Mesothelial cell of epicardium (in vitro differentiated cells): ENCODE results near the gene HILPDA. TPM values are rescaled to one million over a fixed set of nuclear protein-coding genes. Genes with fewer than 3 reads are reported as not detected.
"Not testable (repeated sequence)": the region's sequence is repeated elsewhere in the genome, so short reads cannot be mapped to it uniquely, and the experiment has no call there.

Experiments
- DNase-seq, 2 experiments: peaks; one replicate each; pipeline ENCODE4 v3.0.0; 2021; ENCODE audit warnings: low spot score in 2 of 2; ENCODE audit not compliant: unreplicated experiment in 2 of 2
- H3K27ac Mint-ChIP-seq: 2 replicates; pipeline ENCODE4 v1.8.0; 2021; ENCODE audit warnings: mixed read lengths
- H3K27me3 Mint-ChIP-seq: 2 replicates; pipeline ENCODE4 v1.8.0; 2021; ENCODE audit warnings: low read depth, mixed read lengths
- H3K36me3 Mint-ChIP-seq: 2 replicates; pipeline ENCODE4 v1.8.0; 2021; ENCODE audit warnings: mixed read lengths
- H3K4me1 Mint-ChIP-seq: 2 replicates; pipeline ENCODE4 v1.8.0; 2021; ENCODE audit warnings: mixed read lengths
- H3K4me3 Mint-ChIP-seq: 2 replicates; pipeline ENCODE4 v1.8.0; 2021; ENCODE audit warnings: mild to moderate bottlenecking, moderate library complexity, mixed read lengths
- H3K9me3 Mint-ChIP-seq: 2 replicates; pipeline ENCODE4 v1.8.0; 2021; ENCODE audit warnings: mixed read lengths
- total RNA-seq: library from RNA; stranded (reverse); gene quantifications from 3 replicates; pipeline ENCODE4 v1.2.1, GENCODE V29; 2021
- TF ChIP-seq, protein P1 (sequence below): fragments of 200-600 bp; sonication (generic); IDR thresholded peaks from one replicate; pipeline ENCODE4 v1.5.0; 2021; ENCODE audit warnings: antibody characterized with exemption; ENCODE audit not compliant: unreplicated experiment

The HILPDA gene
- total RNA-seq, 1 donor from 2014 or later: 25.6 TPM

DNA sequence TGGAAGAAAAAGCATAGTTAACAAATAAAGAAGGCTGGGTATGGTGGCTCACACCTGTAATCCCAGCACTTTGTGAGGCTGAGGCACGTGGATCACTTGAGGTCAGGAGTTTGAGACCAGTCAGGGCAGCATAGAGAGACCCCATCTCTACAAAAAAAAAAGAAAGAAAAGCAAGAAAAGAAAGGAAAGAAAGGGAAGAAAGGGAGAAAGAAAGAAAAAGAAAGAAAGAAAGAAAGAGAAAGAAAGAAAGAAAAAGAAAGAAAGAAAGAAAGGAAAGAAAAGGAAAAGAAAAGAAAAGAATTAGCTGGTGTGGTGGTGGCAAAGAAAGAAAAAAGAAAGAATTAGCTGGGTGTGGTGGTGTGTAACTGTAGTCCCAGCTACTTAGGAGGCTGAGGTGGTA lies 3.1 kb upstream of the HILPDA start:
- Mint-ChIP-seq H3K4me1 (peaks cover 32% of the 10 kb centered on the region), H3K27ac (no peak overlapping the region), H3K36me3 (no peaks in the 10 kb centered on the region), H3K4me3 (no peak overlapping the region), H3K27me3 (no peaks in the 10 kb centered on the region), H3K9me3 (no peaks in the 10 kb centered on the region)
- TF ChIP-seq, protein P1, sequence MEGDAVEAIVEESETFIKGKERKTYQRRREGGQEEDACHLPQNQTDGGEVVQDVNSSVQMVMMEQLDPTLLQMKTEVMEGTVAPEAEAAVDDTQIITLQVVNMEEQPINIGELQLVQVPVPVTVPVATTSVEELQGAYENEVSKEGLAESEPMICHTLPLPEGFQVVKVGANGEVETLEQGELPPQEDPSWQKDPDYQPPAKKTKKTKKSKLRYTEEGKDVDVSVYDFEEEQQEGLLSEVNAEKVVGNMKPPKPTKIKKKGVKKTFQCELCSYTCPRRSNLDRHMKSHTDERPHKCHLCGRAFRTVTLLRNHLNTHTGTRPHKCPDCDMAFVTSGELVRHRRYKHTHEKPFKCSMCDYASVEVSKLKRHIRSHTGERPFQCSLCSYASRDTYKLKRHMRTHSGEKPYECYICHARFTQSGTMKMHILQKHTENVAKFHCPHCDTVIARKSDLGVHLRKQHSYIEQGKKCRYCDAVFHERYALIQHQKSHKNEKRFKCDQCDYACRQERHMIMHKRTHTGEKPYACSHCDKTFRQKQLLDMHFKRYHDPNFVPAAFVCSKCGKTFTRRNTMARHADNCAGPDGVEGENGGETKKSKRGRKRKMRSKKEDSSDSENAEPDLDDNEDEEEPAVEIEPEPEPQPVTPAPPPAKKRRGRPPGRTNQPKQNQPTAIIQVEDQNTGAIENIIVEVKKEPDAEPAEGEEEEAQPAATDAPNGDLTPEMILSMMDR: no peak
- no peak for DNase-seq

DNA sequence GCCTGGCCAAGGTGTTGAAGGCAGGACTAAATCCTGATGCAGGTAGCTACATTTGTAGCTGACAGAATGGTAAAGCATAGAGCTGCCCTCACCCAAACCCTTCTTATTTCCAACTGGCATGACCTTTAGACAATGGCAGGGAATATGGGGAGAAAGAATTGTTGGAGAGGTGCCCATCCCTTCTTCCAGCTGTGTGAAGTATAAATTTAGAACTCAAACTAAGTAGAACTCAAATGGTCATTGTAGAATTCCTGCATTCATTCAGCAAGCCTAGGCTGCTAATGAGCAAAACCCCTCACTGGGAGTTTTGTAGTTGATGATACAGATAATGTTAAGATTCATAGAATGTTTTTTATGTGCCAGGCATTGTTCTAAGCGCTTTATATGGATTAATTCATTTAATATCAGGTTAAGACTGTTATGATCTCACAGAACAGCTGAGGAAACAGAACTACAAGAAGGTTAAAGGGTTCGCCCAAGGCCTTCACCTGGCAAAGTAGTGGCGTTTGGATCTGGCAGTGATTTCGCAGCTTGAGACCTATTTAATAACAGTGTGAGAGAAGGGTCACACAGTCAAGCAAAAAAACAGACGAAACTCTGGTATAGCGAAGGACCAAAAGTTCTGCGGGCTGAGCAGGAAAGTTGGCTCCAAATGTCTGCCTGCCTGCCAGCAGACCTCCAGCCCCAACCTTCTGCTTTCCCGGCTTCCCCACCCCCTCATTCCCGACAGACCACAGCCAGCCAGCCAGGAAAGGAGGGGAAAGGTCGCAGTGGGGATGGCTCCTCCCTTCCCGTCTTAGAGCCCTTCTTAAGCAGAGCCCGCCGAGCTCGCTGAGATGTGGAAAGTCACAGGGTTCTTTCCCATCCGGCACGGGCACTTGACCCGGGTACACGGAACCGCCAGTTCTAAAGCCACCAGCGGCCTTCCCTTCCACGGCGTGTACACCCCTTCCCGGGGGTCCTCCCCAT lies 1.6 kb upstream of the HILPDA start:
- no peaks in the 10 kb centered on the region for H3K9me3 Mint-ChIP-seq
- H3K27me3 Mint-ChIP-seq: no peaks in the 10 kb centered on the region
- H3K36me3 Mint-ChIP-seq: peaks cover 6% of the 10 kb centered on the region
- DNase-seq: peak; percentile 43 to 64
- TF ChIP-seq, protein P1: no peak
- peaks cover 44% of the 10 kb centered on the region for H3K4me1 Mint-ChIP-seq
- peak overlapping the region; percentile 96 for H3K4me3 Mint-ChIP-seq
- H3K27ac Mint-ChIP-seq: peak overlapping the region; percentile 98

DNA sequence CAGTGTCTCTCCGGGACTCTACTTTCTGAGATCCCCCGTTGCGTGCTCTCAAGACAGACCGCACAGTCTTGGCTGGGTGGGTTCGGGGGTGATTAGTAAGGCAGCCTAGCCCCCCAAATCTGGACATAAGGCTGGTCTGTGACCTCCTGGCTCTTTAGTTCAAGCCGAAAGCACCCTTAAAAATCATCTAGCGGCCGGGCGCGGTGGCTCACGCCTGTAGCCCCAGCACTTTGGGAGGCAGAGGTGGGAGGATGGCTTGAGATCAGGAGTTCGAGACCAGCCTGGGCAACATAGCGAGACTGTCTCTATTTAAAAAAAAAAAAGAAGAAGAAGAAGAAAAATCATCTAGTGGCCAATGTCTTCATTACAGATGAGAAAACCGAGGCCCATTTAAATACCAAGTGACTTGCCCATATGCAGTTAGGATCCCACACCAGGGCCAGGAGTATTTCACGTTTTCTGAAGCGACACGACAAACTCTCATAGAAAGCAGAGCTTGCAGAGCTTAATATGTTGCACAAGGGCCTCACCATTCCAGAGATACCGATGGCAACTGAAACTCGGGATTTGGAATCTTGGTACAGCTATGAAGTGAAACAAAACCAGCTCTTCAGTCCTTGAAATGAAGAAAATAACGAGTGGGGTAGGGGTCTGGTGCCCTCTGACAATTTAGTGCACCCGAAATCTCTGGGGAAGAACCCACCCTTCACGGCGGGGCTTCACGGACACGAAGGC lies 703 bp upstream of the HILPDA start:
- H3K36me3 Mint-ChIP-seq: peaks cover 6% of the 10 kb centered on the region
- no peaks in the 10 kb centered on the region for H3K27me3 Mint-ChIP-seq
- no peaks in the 10 kb centered on the region for H3K9me3 Mint-ChIP-seq
- H3K4me3 Mint-ChIP-seq: peak overlapping the region; percentile 96
- peaks cover 51% of the 10 kb centered on the region for H3K4me1 Mint-ChIP-seq
- no peak for DNase-seq
- TF ChIP-seq, protein P1: no peak
- H3K27ac Mint-ChIP-seq: peak overlapping the region; percentile 98

DNA sequence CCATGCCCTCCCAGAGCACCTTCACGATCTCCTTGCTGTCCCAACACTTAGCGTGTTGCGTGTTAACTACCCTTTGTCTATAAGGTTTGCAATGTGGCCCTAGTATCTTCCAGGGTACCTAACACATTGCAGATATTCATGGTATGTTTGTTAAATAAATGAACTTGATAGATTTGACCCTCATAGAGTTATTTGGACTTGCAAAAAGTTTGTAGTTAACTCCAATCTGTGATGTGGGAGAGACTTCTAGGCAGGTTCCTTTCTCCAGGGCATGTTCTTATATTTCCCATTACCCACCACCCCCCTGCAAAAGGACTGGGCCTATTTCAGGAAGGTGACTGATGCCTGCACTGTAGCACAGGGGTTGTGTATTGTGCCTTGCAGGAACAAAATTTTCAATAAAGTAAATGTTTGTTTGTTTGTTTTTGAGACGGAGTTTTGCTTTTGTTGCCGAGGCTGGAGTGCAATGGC lies 612 bp downstream of the HILPDA start:
- no peaks in the 10 kb centered on the region for H3K9me3 Mint-ChIP-seq
- no peaks in the 10 kb centered on the region for H3K27me3 Mint-ChIP-seq
- peaks cover 51% of the 10 kb centered on the region for H3K4me1 Mint-ChIP-seq
- TF ChIP-seq, protein P1: no peak
- H3K4me3 Mint-ChIP-seq: peak overlapping the region; percentile 96
- H3K27ac Mint-ChIP-seq: peak overlapping the region; percentile 92
- no peak for DNase-seq
- peaks cover 6% of the 10 kb centered on the region for H3K36me3 Mint-ChIP-seq

DNA sequence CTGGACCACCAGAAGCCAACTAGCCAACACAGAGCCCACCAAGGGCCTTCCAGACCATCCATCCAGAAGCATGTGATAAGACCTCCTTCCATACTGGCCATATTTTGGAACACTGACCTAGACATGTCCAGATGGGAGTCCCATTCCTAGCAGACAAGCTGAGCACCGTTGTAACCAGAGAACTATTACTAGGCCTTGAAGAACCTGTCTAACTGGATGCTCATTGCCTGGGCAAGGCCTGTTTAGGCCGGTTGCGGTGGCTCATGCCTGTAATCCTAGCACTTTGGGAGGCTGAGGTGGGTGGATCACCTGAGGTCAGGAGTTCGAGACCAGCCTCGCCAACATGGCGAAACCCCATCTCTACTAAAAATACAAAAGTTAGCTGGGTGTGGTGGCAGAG lies 1.7 kb downstream of the HILPDA start:
- DNase-seq, H3K27me3 Mint-ChIP-seq, H3K36me3 Mint-ChIP-seq, H3K9me3 Mint-ChIP-seq: not testable (repeated sequence)
- H3K27ac Mint-ChIP-seq: peak overlapping the region; percentile 21
- peak overlapping the region; percentile 96 for H3K4me3 Mint-ChIP-seq
- H3K4me1 Mint-ChIP-seq: peaks cover 51% of the 10 kb centered on the region

DNA sequence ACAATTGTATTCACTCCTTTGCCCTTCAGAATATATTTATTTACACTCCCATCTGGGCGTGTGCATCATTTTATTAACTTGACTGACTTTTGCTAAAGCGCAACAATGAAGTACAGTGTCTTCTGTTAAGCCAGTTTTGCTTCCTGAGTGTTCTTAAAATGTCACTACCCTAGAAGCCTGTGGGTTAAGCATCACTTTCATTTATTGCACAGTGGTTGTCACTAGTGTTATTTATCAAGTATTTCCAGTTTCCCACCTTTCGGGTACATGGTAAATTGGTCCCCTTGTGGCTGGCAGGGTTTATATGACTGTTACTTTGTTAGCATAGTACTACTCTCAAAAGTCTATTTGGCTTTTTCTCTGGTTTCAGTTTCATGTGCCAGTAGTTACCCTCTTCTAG lies 3.3 kb downstream of the HILPDA start:
- no peak overlapping the region for H3K27ac Mint-ChIP-seq
- no peaks in the 10 kb centered on the region for H3K9me3 Mint-ChIP-seq
- H3K4me1 Mint-ChIP-seq: peaks cover 48% of the 10 kb centered on the region
- no peak for DNase-seq
- H3K27me3 Mint-ChIP-seq: no peaks in the 10 kb centered on the region
- H3K4me3 Mint-ChIP-seq: no peak overlapping the region
- TF ChIP-seq, protein P1: no peak
- peaks cover 17% of the 10 kb centered on the region for H3K36me3 Mint-ChIP-seq
